ENCODE measurements around the gene EFCAB11. TPM values are rescaled to one million over a fixed set of nuclear protein-coding genes. Genes with fewer than 3 reads are reported as not detected.

Gene EFCAB11
- total and polyA plus RNA-seq, 9 of the 15 experiments (the other 6 are each of a cell fraction or from before 2014, with no cell fraction given): 13.4 to 37.9 (median 17.4) TPM

DNA sequence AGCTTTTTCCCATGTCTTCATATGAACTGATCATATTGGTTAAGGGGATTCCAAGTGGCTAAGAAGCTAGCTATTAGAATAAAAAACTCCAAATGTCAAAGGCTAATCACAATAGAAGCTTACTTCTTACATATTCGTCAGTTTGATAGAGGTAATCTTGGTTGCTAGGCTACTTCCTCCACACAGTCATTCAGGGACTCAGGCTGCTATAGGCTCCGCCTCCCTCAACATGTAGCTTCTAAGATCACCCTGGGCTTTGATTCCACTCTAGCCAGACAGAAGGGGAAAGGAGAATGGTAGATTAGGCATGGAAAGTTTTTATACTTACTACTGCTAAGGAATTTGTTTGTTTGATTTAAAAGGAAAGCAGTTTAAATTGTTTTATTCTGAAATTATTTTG, 207.9 kb downstream of the EFCAB11 start:
- no peaks in the 10 kb centered on the region for H3K36me3 ChIP-seq (ENCODE audit: control insufficient read depth, insufficient read depth, low read length)
- no peak for TF ChIP-seq ZBTB34 (CRISPR knock-in tag; IDR thresholded peaks at IDR 0.05)
- TF ChIP-seq ZNF408 (CRISPR knock-in tag; IDR thresholded peaks at IDR 0.05; ENCODE audit: low read depth): no peak
- TF ChIP-seq NFIC (IDR thresholded peaks at IDR 0.05): no peak
- TF ChIP-seq, protein P1, sequence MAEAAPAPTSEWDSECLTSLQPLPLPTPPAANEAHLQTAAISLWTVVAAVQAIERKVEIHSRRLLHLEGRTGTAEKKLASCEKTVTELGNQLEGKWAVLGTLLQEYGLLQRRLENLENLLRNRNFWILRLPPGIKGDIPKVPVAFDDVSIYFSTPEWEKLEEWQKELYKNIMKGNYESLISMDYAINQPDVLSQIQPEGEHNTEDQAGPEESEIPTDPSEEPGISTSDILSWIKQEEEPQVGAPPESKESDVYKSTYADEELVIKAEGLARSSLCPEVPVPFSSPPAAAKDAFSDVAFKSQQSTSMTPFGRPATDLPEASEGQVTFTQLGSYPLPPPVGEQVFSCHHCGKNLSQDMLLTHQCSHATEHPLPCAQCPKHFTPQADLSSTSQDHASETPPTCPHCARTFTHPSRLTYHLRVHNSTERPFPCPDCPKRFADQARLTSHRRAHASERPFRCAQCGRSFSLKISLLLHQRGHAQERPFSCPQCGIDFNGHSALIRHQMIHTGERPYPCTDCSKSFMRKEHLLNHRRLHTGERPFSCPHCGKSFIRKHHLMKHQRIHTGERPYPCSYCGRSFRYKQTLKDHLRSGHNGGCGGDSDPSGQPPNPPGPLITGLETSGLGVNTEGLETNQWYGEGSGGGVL (CRISPR knock-in tag; IDR thresholded peaks at IDR 0.05): no peak
- TF ChIP-seq MITF (IDR thresholded peaks at IDR 0.05): no peak
- no peak for TF ChIP-seq ZNF695 (CRISPR knock-in tag; IDR thresholded peaks at IDR 0.05)
- no peak for TF ChIP-seq HNRNPL (IDR thresholded peaks at IDR 0.05; ENCODE audit: low read depth, low read length)
- TF ChIP-seq, protein P2, sequence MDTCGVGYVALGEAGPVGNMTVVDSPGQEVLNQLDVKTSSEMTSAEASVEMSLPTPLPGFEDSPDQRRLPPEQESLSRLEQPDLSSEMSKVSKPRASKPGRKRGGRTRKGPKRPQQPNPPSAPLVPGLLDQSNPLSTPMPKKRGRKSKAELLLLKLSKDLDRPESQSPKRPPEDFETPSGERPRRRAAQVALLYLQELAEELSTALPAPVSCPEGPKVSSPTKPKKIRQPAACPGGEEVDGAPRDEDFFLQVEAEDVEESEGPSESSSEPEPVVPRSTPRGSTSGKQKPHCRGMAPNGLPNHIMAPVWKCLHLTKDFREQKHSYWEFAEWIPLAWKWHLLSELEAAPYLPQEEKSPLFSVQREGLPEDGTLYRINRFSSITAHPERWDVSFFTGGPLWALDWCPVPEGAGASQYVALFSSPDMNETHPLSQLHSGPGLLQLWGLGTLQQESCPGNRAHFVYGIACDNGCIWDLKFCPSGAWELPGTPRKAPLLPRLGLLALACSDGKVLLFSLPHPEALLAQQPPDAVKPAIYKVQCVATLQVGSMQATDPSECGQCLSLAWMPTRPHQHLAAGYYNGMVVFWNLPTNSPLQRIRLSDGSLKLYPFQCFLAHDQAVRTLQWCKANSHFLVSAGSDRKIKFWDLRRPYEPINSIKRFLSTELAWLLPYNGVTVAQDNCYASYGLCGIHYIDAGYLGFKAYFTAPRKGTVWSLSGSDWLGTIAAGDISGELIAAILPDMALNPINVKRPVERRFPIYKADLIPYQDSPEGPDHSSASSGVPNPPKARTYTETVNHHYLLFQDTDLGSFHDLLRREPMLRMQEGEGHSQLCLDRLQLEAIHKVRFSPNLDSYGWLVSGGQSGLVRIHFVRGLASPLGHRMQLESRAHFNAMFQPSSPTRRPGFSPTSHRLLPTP (IDR thresholded peaks at IDR 0.05; ENCODE audit: borderline replicate concordance, extremely low read depth, insufficient read length): no peak
- TF ChIP-seq SMARCE1 (IDR thresholded peaks at IDR 0.05): no peak
- TF ChIP-seq DPF2 (IDR thresholded peaks at IDR 0.05): no peak
- TF ChIP-seq MCM5 (IDR thresholded peaks at IDR 0.05; ENCODE audit: low read depth): no peak
- no peak for TF ChIP-seq EZH2 (IDR thresholded peaks at IDR 0.05; ENCODE audit: borderline replicate concordance, low read depth, low read length)
- TF ChIP-seq ZNF12 (CRISPR knock-in tag; IDR thresholded peaks at IDR 0.05): no peak
- no peak for TF ChIP-seq HMG20B (CRISPR knock-in tag; IDR thresholded peaks at IDR 0.05)
- no peaks in the 10 kb centered on the region for H4K20me1 ChIP-seq (replicated peaks; ENCODE audit: control insufficient read depth, insufficient read depth, low read length)
- 0% methylated on average over 2 of the region's 2 CpGs for WGBS (ENCODE audit: insufficient coverage, low coverage, missing lambda C conversion rate)
- H3K9ac ChIP-seq (ENCODE audit: insufficient read depth in 1 of 2, low read depth in 2 of 2, low read length in 2 of 2): no peak overlapping the region
- DNase-seq (ENCODE audit: extremely low read depth in 1 of 4, low spot score in 3 of 4) (no peak), ATAC-seq (no peak), FAIRE-seq (no peak)
- in situ Hi-C loops (cut with MboI) (no loop called here), intact Hi-C loops (cut with micrococcal nuclease) (no loop called here)
- H3K4me2 ChIP-seq (ENCODE audit: insufficient read depth, low read length): no peak overlapping the region
- CTCF ChIA-PET (ENCODE audit: low intra/inter-chr PET ratio): no interaction called here
- BruUV-seq (replicated peaks): no TSS peak
- peaks cover 0 to 10% of the 10 kb centered on the region in 2 experiments; a peak in 1 of 5 replicates for H3K27me3 ChIP-seq (ENCODE audit: control insufficient read depth in 2 of 2, insufficient read depth in 2 of 2, low read length in 2 of 2)
- H2AFZ ChIP-seq (ENCODE audit: low read depth, low read length): no peak overlapping the region
- H3K27ac ChIP-seq (ENCODE audit: extremely low read depth, low read depth, low read length): no peak overlapping the region
- H3K79me2 ChIP-seq (ENCODE audit: control insufficient read depth, insufficient read depth, low read length): no peaks in the 10 kb centered on the region
- no peaks in the 10 kb centered on the region for H3K9me3 ChIP-seq (replicated peaks; ENCODE audit: control insufficient read depth, insufficient read depth, low read depth, low read length)
- H3K4me3 ChIP-seq: no peak overlapping the region
- no peaks in the 10 kb centered on the region for H3K4me1 ChIP-seq (replicated peaks in 1 of 2; ENCODE audit: control insufficient read depth in 2 of 2, insufficient read depth in 2 of 2, low read length in 2 of 2)
- no peaks in the 10 kb centered on the region for H3K9me1 ChIP-seq (ENCODE audit: control insufficient read depth, insufficient read depth, low read length)
- POLR2A ChIA-PET: no interaction called here
